HepG2 (cell line): Measurements from ENCODE around the gene BICDL2. TPM values are rescaled to one million over a fixed set of nuclear protein-coding genes. Genes with fewer than 3 reads are reported as not detected.

Experiments used
- AHDC1 ChIP-seq: sonication (generic); formaldehyde crosslinking; IDR thresholded peaks from 2 replicates; pipeline ENCODE4 v1.5.1; 2020; ENCODE audit warnings: mild to moderate bottlenecking, missing genetic modification reagents, borderline replicate concordance
- BORCS8-MEF2B ChIP-seq: sonication (generic); formaldehyde crosslinking; IDR thresholded peaks from 2 replicates; pipeline ENCODE4 v1.8.0; 2022; ENCODE audit warnings: mild to moderate bottlenecking, missing genetic modification reagents
- ELK4 ChIP-seq: sonication (generic); formaldehyde crosslinking; IDR thresholded peaks from 2 replicates; pipeline ENCODE4 v1.9.0; 2021; ENCODE audit warnings: missing genetic modification reagents, borderline replicate concordance
- GATAD1 ChIP-seq: IDR thresholded peaks from 2 replicates; pipeline ENCODE4 v1.6.1; 2016; ENCODE audit warnings: missing genetic modification reagents, missing compliant biosample characterization
- NFE2 ChIP-seq: sonication (generic); formaldehyde crosslinking; IDR thresholded peaks from 2 replicates; pipeline ENCODE4 v1.4.0; 2020; ENCODE audit warnings: missing genetic modification reagents
- NFIC ChIP-seq: IDR thresholded peaks from 2 replicates; pipeline ENCODE4 v1.6.1; 2012; ENCODE audit warnings: mild to moderate bottlenecking, low read length, inconsistent platforms
- TEF ChIP-seq: sonication (generic); formaldehyde crosslinking; IDR thresholded peaks from 2 replicates; pipeline ENCODE4 v1.5.0; 2020; ENCODE audit warnings: missing genetic modification reagents
- ZBTB3 ChIP-seq: sonication (generic); formaldehyde crosslinking; IDR thresholded peaks from 2 replicates; pipeline ENCODE4 v1.4.0; 2020; ENCODE audit warnings: low read depth, mild to moderate bottlenecking, moderate library complexity, missing genetic modification reagents, borderline replicate concordance
- ZNF496 ChIP-seq: sonication (generic); formaldehyde crosslinking; IDR thresholded peaks from 2 replicates; pipeline ENCODE4 v1.8.1; 2023; ENCODE audit warnings: mild to moderate bottlenecking, moderate library complexity, missing genetic modification reagents; ENCODE audit not compliant: insufficient replicate concordance
- ZNF616 ChIP-seq: sonication (generic); formaldehyde crosslinking; IDR thresholded peaks from 2 replicates; pipeline ENCODE4 v1.5.0; 2020; ENCODE audit warnings: low read depth, mild to moderate bottlenecking, missing genetic modification reagents
- ZNF782 ChIP-seq: sonication (generic); formaldehyde crosslinking; IDR thresholded peaks from 2 replicates; pipeline ENCODE4 v1.4.0; 2020; ENCODE audit warnings: missing genetic modification reagents, mild to moderate bottlenecking, borderline replicate concordance
- polyA plus RNA-seq, 8 experiments: library from polyadenylated mRNA; depleted of rRNA in 3 of 8; stranded (reverse) in 7 of 8; unstranded in 1 of 8; fragments of >200 nt; fragmentation: Illumina TruSeq in 4 of 8; extraction: Trizol in 4 of 8; gene quantifications; 2 replicates each; pipeline versions ENCODE4 v1.2.1 to v1.2.3, GENCODE V29; 2011 to 2016; ENCODE audit warnings: low read depth in 4 of 8, missing spikeins in 1 of 8, mixed read lengths in 1 of 8; ENCODE audit not compliant: insufficient read depth in 1 of 8
- total RNA-seq, 5 experiments: library from RNA; depleted of rRNA; stranded (reverse); fragments of >200 nt; fragmentation: Illumina TruSeq; extraction: Trizol; gene quantifications; 2 replicates each; pipeline ENCODE4 v1.2.3, GENCODE V29; 2016; ENCODE audit warnings: low read depth in 1 of 5
- TF ChIP-seq, protein P1 (sequence below): IDR thresholded peaks from 2 replicates; pipeline ENCODE4 v1.6.1; 2012; ENCODE audit warnings: low read depth, low read length, improper control_type of control experiment
- TF ChIP-seq, protein P2 (sequence below): sonication (generic); formaldehyde crosslinking; IDR thresholded peaks from 2 replicates; pipeline ENCODE4 v1.4.0; 2020; ENCODE audit warnings: missing genetic modification reagents
- TF ChIP-seq, protein P3 (sequence below): sonication (generic); formaldehyde crosslinking; IDR thresholded peaks from 2 replicates; pipeline ENCODE4 v1.4.0; 2020; ENCODE audit warnings: mild to moderate bottlenecking, missing genetic modification reagents

BICDL2 gene
- total and polyA plus RNA-seq, 2 of the 13 experiments (the other 11 are each of a cell fraction or from before 2014, with no cell fraction given): 0.12 TPM; not detected in 1

DNA sequence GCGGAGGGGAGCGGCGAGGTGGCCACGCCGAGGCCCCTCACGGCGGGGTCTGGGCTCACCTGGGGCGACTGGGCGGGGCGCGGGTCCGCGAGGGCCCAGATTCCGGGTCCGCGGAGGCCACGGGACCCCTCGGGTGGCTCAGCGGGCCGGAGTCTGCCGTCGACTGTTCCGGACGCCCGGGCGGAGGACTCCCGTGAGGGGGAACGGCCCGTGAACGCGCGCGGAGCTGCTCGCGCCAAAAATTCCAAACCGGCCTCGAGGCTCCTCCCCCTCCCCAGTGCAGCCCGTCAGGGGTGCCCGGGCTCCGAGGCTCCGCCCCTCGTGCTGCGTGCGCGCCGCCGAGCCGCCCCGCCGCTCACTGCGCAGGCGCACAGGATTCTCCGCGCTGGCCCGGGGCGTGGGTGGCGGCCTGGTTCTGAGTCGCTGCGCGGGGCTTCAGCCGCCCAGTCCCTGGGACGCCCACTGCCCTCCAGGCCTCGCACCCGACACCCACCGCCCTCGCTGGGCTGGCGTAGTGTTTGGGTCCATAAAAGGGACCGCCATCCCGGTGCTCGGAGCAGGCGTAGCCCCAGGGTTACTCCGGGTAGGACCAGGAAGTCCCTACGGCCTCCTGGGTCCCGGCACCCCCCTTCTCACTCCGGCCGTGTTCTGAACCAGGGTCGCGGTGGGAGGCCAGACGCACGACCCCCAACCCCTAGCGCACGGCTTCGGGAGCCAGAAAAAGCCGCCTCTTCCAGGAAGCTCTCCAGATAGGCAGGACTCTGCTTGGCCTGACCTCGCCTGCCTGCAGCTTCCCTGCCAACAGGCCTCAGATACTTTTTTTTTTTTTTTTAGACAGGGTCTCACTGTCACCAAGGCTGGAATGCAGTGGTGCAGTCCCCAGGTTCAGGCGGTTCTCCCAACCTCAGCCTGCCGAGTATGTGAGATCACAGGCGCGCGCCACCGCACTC, 56.2 kb downstream of the BICDL2 start, which contains the start of gene PKMYT1 (continued):
- TF ChIP-seq AHDC1 (CRISPR knock-in tag) (0 out of 2 replicates have a peak, but pooled peaks have one; percentile 51), NFE2 (CRISPR knock-in tag) (no peak), ZBTB3 (no peak), ELK4 (no peak), ZNF782 (CRISPR knock-in tag) (0 out of 2 replicates have a peak, but pooled peaks have one; percentile 81), ZNF496 (no peak), BORCS8-MEF2B (CRISPR knock-in tag) (no peak), ZNF616 (CRISPR knock-in tag) (peak; percentile 77), GATAD1 (CRISPR knock-in tag) (peak; percentile 59), NFIC (no peak), TEF (peak; percentile 59; the same call in 1 of the 2 replicates)
- TF ChIP-seq, protein P1, sequence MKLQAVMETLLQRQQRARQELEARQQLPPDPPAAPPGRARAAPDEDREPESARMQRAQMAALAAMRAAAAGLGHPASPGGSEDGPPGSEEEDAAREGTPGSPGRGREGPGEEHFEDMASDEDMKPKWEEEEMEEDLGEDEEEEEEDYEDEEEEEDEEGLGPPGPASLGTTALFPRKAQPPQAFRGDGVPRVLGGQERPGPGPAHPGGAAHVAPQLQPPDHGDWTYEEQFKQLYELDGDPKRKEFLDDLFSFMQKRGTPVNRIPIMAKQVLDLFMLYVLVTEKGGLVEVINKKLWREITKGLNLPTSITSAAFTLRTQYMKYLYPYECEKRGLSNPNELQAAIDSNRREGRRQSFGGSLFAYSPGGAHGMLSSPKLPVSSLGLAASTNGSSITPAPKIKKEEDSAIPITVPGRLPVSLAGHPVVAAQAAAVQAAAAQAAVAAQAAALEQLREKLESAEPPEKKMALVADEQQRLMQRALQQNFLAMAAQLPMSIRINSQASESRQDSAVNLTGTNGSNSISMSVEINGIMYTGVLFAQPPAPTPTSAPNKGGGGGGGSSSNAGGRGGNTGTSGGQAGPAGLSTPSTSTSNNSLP: no peak
- TF ChIP-seq, protein P2, sequence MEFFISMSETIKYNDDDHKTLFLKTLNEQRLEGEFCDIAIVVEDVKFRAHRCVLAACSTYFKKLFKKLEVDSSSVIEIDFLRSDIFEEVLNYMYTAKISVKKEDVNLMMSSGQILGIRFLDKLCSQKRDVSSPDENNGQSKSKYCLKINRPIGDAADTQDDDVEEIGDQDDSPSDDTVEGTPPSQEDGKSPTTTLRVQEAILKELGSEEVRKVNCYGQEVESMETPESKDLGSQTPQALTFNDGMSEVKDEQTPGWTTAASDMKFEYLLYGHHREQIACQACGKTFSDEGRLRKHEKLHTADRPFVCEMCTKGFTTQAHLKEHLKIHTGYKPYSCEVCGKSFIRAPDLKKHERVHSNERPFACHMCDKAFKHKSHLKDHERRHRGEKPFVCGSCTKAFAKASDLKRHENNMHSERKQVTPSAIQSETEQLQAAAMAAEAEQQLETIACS: peak; percentile 96
- TF ChIP-seq, protein P3, sequence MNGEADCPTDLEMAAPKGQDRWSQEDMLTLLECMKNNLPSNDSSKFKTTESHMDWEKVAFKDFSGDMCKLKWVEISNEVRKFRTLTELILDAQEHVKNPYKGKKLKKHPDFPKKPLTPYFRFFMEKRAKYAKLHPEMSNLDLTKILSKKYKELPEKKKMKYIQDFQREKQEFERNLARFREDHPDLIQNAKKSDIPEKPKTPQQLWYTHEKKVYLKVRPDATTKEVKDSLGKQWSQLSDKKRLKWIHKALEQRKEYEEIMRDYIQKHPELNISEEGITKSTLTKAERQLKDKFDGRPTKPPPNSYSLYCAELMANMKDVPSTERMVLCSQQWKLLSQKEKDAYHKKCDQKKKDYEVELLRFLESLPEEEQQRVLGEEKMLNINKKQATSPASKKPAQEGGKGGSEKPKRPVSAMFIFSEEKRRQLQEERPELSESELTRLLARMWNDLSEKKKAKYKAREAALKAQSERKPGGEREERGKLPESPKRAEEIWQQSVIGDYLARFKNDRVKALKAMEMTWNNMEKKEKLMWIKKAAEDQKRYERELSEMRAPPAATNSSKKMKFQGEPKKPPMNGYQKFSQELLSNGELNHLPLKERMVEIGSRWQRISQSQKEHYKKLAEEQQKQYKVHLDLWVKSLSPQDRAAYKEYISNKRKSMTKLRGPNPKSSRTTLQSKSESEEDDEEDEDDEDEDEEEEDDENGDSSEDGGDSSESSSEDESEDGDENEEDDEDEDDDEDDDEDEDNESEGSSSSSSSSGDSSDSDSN (CRISPR knock-in tag): peak; percentile 57; the same call in 1 of the 2 replicates
